K562 (cell line): Measurements from ENCODE around the gene PRKD1. TPM values are rescaled to one million over a fixed set of nuclear protein-coding genes. Genes with fewer than 3 reads are reported as not detected.

ENCODE experiments used
- ATAC-seq: fragments of 200-7000 bp; cut with Tn5 transposase; 3 replicates; pipeline ENCODE4 v1.9.1; 2020; ENCODE audit warnings: moderate library complexity
- BruUV-seq: library from RNA; stranded (reverse); fragments of 400-500 nt; replicated peaks from 2 replicates; lab custom pipeline; 2021; lab: Mats Ljungman, UMichigan
- CTCF ChIA-PET: fragments of 300-600 bp; formaldehyde crosslinking; extraction: SDS; loops from one replicate; lab custom pipeline; 2021; ENCODE audit warnings: low intra/inter-chr PET ratio; lab: Yijun Ruan, JAX
- POLR2A ChIA-PET: fragments of 300-600, 350-650 bp; sonication (Branson Sonifier 250); formaldehyde crosslinking; extraction: SDS; loops from one replicate; lab custom pipeline; 2021; ENCODE audit warnings: antibody characterized with exemption, inconsistent platforms; lab: Yijun Ruan, JAX
- DNase-seq, 4 experiments: peaks; one replicate each; pipeline versions ENCODE4 v3.0.0 to v3.0.0-alpha.2; 2011 to 2018; ENCODE audit warnings: low spot score in 3 of 4, mixed read lengths in 3 of 4; ENCODE audit errors: extremely low read depth in 1 of 4
- FAIRE-seq: peaks from 2 replicates; lab custom pipeline; 2011; peaks lifted over from hg19 to GRCh38; lab: Jason Lieb, UNC
- H2AFZ ChIP-seq: 2 replicates; pipeline ENCODE4 v1.6.0; 2011; ENCODE audit warnings: low read depth, low read length, control low read depth, inconsistent platforms
- H3K27ac ChIP-seq: fragments of 200-600 bp; 3 replicates; pipeline ENCODE4 v1.8.0; 2011; ENCODE audit warnings: low read depth, mild to moderate bottlenecking, control low read depth, inconsistent platforms, low read length, moderate library complexity, mixed read lengths; ENCODE audit errors: extremely low read depth
- H3K27me3 ChIP-seq, 2 experiments: fragments of 300-600 bp in 1 of 2; 2 replicates in 1 of 2; 3 replicates in 1 of 2; pipeline versions ENCODE4 v1.6.0 to v1.8.0; 2011; ENCODE audit warnings: inconsistent platforms in 2 of 2, low read length in 2 of 2, mild to moderate bottlenecking in 1 of 2, mixed read lengths in 1 of 2, moderate library complexity in 1 of 2; ENCODE audit not compliant: control insufficient read depth in 2 of 2, insufficient read depth in 2 of 2
- H3K36me3 ChIP-seq: fragments of 300-600 bp; 3 replicates; pipeline ENCODE4 v1.8.0; 2011; ENCODE audit warnings: mild to moderate bottlenecking, low read length, inconsistent platforms; ENCODE audit not compliant: control insufficient read depth, insufficient read depth
- H3K4me1 ChIP-seq, 2 experiments: fragments of 200-600 bp in 1 of 2; replicated peaks in 1 of 2; 2 replicates in 1 of 2; 3 replicates in 1 of 2; pipeline versions ENCODE4 v1.5.1 to v1.8.0; 2011; ENCODE audit warnings: inconsistent platforms in 2 of 2, low read length in 2 of 2, mild to moderate bottlenecking in 1 of 2, mixed read lengths in 1 of 2, moderate library complexity in 1 of 2; ENCODE audit not compliant: control insufficient read depth in 2 of 2, insufficient read depth in 2 of 2
- H3K4me2 ChIP-seq: 2 replicates; pipeline ENCODE4 v1.6.1; 2011; ENCODE audit warnings: low read length, control low read depth, inconsistent platforms, mixed read lengths; ENCODE audit not compliant: insufficient read depth
- H3K4me3 ChIP-seq: fragments of 200-600 bp; sonication (generic), shearing (Covaris generic); 2 replicates; pipeline ENCODE4 v1.5.1; 2016; ENCODE audit warnings: control low read depth, inconsistent platforms
- H3K79me2 ChIP-seq: fragments of 200-600 bp; 3 replicates; pipeline ENCODE4 v1.8.0; 2011; ENCODE audit warnings: low read length, inconsistent platforms; ENCODE audit not compliant: control insufficient read depth, insufficient read depth
- H3K9ac ChIP-seq, 2 experiments: 2 replicates each; pipeline versions ENCODE4 v1.6.0 to v1.6.1; 2011; ENCODE audit warnings: low read depth in 2 of 2, low read length in 2 of 2, control low read depth in 1 of 2, inconsistent platforms in 1 of 2, mild to moderate bottlenecking in 1 of 2, mixed read lengths in 1 of 2; ENCODE audit not compliant: insufficient read depth in 1 of 2
- H3K9me1 ChIP-seq: one replicate; pipeline ENCODE4 v1.6.0; 2011; ENCODE audit warnings: inconsistent platforms, mild to moderate bottlenecking, low read length, moderate library complexity; ENCODE audit not compliant: control insufficient read depth, insufficient read depth
- H3K9me3 ChIP-seq: replicated peaks from 2 replicates; pipeline ENCODE4 v1.5.1; 2011; ENCODE audit warnings: low read depth, low read length, inconsistent platforms; ENCODE audit not compliant: control insufficient read depth, insufficient read depth
- H4K20me1 ChIP-seq: replicated peaks from 2 replicates; pipeline ENCODE4 v1.6.1; 2011; ENCODE audit warnings: low read length, inconsistent platforms, mixed read lengths; ENCODE audit not compliant: control insufficient read depth, insufficient read depth
- CBX1 ChIP-seq: sonication (generic); IDR thresholded peaks from 2 replicates; pipeline ENCODE4 v1.6.1; 2016; ENCODE audit warnings: antibody characterized with exemption, low read depth, mild to moderate bottlenecking
- HNRNPL ChIP-seq: fragments of 200-400 bp; formaldehyde crosslinking; IDR thresholded peaks from 2 replicates; pipeline ENCODE4 v1.6.1; 2017; ENCODE audit warnings: low read depth, mild to moderate bottlenecking, low read length
- KDM1A ChIP-seq, 2 experiments: fragments of 450-650 bp; IDR thresholded peaks; 2 replicates each; pipeline ENCODE4 v1.6.1; 2016; ENCODE audit warnings: mild to moderate bottlenecking in 2 of 2
- PCBP1 ChIP-seq: fragments of 200-400 bp; formaldehyde crosslinking; IDR thresholded peaks from 2 replicates; pipeline ENCODE4 v1.6.1; 2018; ENCODE audit warnings: mild to moderate bottlenecking, low read depth, low read length; ENCODE audit not compliant: poor library complexity, severe bottlenecking
- PHB2 ChIP-seq: fragments of 450-650 bp; IDR thresholded peaks from 2 replicates; pipeline ENCODE4 v1.6.1; 2017; ENCODE audit warnings: low read depth
- RFX5 ChIP-seq: IDR thresholded peaks from 2 replicates; pipeline ENCODE4 v1.6.1; 2011; ENCODE audit warnings: low read depth, mild to moderate bottlenecking, improper control_type of control experiment, low read length
- SP1 ChIP-seq: sonication (generic); formaldehyde crosslinking; IDR thresholded peaks from 2 replicates; pipeline ENCODE4 v1.8.1; 2022; ENCODE audit warnings: mild to moderate bottlenecking, missing genetic modification reagents
- TAF1 ChIP-seq: IDR thresholded peaks from 2 replicates; pipeline ENCODE4 v1.6.1; 2011; ENCODE audit warnings: mild to moderate bottlenecking, low read length, moderate library complexity; ENCODE audit not compliant: insufficient read depth, control insufficient read depth, severe bottlenecking; ENCODE audit errors: extremely low read depth
- ZNF444 ChIP-seq: fragments of 250-450 bp; sonication (Bioruptor Pico); IDR thresholded peaks from 2 replicates; pipeline ENCODE4 v1.4.0; 2020; ENCODE audit warnings: mild to moderate bottlenecking, moderate library complexity
- ZNF589 ChIP-seq: fragments of 200-800 bp; sonication (Bioruptor generic); IDR thresholded peaks from 2 replicates; pipeline ENCODE4 v1.6.1; 2016; ENCODE audit warnings: low read depth, missing genetic modification characterization, missing compliant biosample characterization
- ZNF75A ChIP-seq: fragments of 450-650 bp; formaldehyde crosslinking; IDR thresholded peaks from 2 replicates; pipeline ENCODE4 v1.4.0; 2020; ENCODE audit warnings: mild to moderate bottlenecking
- WGBS: fragments of 100-300 bp; shearing (Covaris generic); methylation state at CpG from one replicate; pipeline ENCODE4 v1.1.6; 2016; ENCODE audit warnings: low coverage, mixed read lengths; ENCODE audit not compliant: insufficient coverage; ENCODE audit errors: missing lambda C conversion rate; 5-methylcytosine and 5-hydroxymethylcytosine counted together
- in situ Hi-C: fragments of 300-500 bp; cut with MboI; formaldehyde crosslinking; loops from 4 replicates; pipeline ENCODE4 v1.15.0; 2018; ENCODE audit warnings: inconsistent platforms, mixed read lengths
- intact Hi-C: fragments of 100-400 bp; cut with micrococcal nuclease; formaldehyde crosslinking; loops from 2 replicates; pipeline ENCODE4 v1.14.2; 2022
- polyA plus RNA-seq, 8 experiments: library from polyadenylated mRNA; depleted of rRNA in 4 of 8; stranded (reverse) in 5 of 8; unstranded in 3 of 8; fragments of >200 nt; fragmentation: Nextera tagmentation in 2 of 8; fragmentation: Illumina TruSeq in 1 of 8; extraction: Ambion mirVana in 2 of 8; extraction: Trizol in 1 of 8; gene quantifications; 2 replicates each; pipeline versions ENCODE4 v1.2.1 to v1.2.3, GENCODE V29; 2011 to 2014; ENCODE audit warnings: inconsistent platforms in 1 of 8, missing spikeins in 1 of 8
- total RNA-seq, 7 experiments: library from RNA; depleted of rRNA in 6 of 7; stranded (reverse); fragments of >200 nt in 6 of 7; fragmentation: Illumina TruSeq in 2 of 7; extraction: Trizol in 2 of 7; gene quantifications; 2 replicates each; pipeline versions ENCODE4 v1.2.1 to v1.2.3, GENCODE V29; 2011 to 2021; ENCODE audit warnings: low replicate concordance in 1 of 7
- TF ChIP-seq, protein P1 (sequence below): fragments of 450-650 bp; IDR thresholded peaks from one replicate; pipeline ENCODE4 v1.6.1; 2018; ENCODE audit warnings: mild to moderate bottlenecking, moderate library complexity; ENCODE audit not compliant: partially characterized antibody
- TF ChIP-seq, protein P2 (sequence below): sonication (generic); formaldehyde crosslinking; IDR thresholded peaks from 2 replicates; pipeline ENCODE4 v1.8.1; 2022; ENCODE audit warnings: missing genetic modification reagents
- TF ChIP-seq, protein P3 (sequence below), 2 experiments: fragments of 450-650 bp in 1 of 2; sonication (generic) in 1 of 2; formaldehyde crosslinking; conservative IDR thresholded peaks; 2 replicates each; pipeline versions ENCODE4 v1.4.0 to v1.8.1; 2020 to 2022; ENCODE audit warnings: mild to moderate bottlenecking in 1 of 2, missing genetic modification reagents in 1 of 2
- TF ChIP-seq, protein P4 (sequence below), 2 experiments: fragments of 250-450 bp in 1 of 2; fragments of 450-650 bp in 1 of 2; sonication (Bioruptor Pico) in 1 of 2; IDR thresholded peaks; 2 replicates each; pipeline versions ENCODE4 v1.6.1 to v1.8.0; 2016 to 2021; ENCODE audit warnings: mild to moderate bottlenecking in 2 of 2, moderate library complexity in 2 of 2, missing compliant biosample characterization in 1 of 2, missing genetic modification characterization in 1 of 2

Gene PRKD1
- total and polyA plus RNA-seq, 9 of the 15 experiments (the other 6 are each of a cell fraction or from before 2014, with no cell fraction given) = 0.04 to 0.25 (median 0.13) TPM; not detected in 1

DNA sequence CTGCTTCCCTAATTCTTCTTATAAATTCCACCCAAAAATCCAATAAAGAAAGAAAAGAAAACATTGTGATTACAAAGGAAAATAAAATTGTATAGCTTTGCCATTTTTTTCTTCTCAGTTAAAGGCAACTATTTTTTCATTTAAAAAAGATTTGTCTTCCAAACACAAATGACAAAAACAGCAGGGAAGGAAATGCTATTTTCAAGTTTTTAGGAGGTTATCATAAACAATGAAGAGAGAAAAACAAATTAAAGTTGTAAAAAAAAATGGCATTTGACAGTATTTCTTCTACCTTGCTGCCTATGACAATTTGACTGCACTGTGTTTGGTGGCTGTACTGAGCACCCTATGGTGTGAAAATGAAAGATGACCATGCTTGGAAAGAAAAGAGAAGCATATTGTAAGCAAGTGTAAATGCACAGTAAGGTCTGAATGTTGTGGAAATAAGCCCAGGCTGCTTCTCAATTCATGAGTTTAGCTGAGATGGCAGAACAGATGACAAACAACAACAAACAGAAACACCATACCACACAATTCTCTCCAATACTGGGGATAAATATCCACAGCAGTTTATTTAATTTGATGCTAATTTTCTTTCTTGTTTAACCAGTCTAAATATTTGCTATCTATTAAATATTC lies 109.8 kb downstream of the PRKD1 start (continued):
- TF ChIP-seq PHB2 (no peak), ZNF589 (CRISPR knock-in tag) (no peak)
- TF ChIP-seq, protein P1, sequence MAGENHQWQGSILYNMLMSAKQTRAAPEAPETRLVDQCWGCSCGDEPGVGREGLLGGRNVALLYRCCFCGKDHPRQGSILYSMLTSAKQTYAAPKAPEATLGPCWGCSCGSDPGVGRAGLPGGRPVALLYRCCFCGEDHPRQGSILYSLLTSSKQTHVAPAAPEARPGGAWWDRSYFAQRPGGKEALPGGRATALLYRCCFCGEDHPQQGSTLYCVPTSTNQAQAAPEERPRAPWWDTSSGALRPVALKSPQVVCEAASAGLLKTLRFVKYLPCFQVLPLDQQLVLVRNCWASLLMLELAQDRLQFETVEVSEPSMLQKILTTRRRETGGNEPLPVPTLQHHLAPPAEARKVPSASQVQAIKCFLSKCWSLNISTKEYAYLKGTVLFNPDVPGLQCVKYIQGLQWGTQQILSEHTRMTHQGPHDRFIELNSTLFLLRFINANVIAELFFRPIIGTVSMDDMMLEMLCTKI = no peak
- TF ChIP-seq, protein P2, sequence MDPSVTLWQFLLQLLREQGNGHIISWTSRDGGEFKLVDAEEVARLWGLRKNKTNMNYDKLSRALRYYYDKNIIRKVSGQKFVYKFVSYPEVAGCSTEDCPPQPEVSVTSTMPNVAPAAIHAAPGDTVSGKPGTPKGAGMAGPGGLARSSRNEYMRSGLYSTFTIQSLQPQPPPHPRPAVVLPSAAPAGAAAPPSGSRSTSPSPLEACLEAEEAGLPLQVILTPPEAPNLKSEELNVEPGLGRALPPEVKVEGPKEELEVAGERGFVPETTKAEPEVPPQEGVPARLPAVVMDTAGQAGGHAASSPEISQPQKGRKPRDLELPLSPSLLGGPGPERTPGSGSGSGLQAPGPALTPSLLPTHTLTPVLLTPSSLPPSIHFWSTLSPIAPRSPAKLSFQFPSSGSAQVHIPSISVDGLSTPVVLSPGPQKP (CRISPR knock-in tag) = no peak

DNA sequence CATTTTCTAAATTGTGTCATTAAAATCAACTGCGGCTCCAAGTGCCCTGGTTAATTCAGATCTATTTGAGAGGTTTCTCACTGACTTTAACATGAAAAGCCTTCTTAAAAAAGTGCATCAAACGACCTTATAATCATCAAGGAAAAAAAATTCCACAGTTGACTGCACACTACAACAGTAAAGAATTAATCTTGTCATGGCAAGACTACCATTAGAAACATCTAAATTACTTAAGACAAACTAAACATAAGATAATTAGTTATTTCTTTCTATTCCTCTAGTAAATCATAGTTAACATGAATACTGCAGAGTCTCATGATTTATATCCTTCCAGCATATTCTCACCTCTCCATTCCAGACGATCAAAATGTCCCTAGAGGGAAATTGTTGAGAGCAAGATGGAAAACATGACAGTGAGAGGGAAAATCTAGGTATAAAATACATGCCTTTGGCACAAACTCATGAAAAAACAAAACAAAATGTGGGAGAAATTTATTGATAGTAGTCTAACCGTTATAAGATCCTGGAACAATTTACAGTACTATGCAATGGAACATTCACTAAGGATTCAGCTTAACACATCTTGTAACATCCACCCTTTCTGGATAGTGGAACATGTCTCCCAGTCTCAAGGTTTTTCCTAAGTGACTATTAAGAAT lies 112.5 kb downstream of the PRKD1 start:
- Histone ChIP-seq H3K79me2 (no peaks in the 10 kb centered on the region), H3K9me3 (no peaks in the 10 kb centered on the region), H3K9ac (no peak overlapping the region), H3K27ac (no peak overlapping the region), H3K36me3 (no peaks in the 10 kb centered on the region), H4K20me1 (no peaks in the 10 kb centered on the region), H3K27me3 (no peaks in the 10 kb centered on the region), H3K4me1 (no peaks in the 10 kb centered on the region), H3K4me2 (no peak overlapping the region), H3K9me1 (no peaks in the 10 kb centered on the region), H2AFZ (no peak overlapping the region), H3K4me3 (no peak overlapping the region)
- DNase-seq = no peak
- POLR2A ChIA-PET = no interaction called here
- TF ChIP-seq TAF1 = no peak
- TF ChIP-seq, protein P3, sequence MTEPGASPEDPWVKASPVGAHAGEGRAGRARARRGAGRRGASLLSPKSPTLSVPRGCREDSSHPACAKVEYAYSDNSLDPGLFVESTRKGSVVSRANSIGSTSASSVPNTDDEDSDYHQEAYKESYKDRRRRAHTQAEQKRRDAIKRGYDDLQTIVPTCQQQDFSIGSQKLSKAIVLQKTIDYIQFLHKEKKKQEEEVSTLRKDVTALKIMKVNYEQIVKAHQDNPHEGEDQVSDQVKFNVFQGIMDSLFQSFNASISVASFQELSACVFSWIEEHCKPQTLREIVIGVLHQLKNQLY (CRISPR knock-in tag; conservative IDR thresholded peaks at IDR 0.05) = no peak
- no peak for TF ChIP-seq HNRNPL
- TF ChIP-seq SP1 (CRISPR knock-in tag) = no peak
- TF ChIP-seq, protein P4, sequence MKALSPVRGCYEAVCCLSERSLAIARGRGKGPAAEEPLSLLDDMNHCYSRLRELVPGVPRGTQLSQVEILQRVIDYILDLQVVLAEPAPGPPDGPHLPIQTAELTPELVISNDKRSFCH (CRISPR knock-in tag; IDR thresholded peaks at IDR 0.05) = no peak
- TF ChIP-seq, protein P4 (tag; IDR thresholded peaks at IDR 0.05) = no peak
- TF ChIP-seq CBX1 = no peak
- no peak for TF ChIP-seq KDM1A (IDR thresholded peaks at IDR 0.05)
- no peak for TF ChIP-seq ZNF444
- no peak for TF ChIP-seq RFX5
- no peak for TF ChIP-seq ZNF75A (CRISPR knock-in tag)
- no peak for TF ChIP-seq PCBP1
- in situ Hi-C loops (no loop called here), intact Hi-C loops (no loop called here)
- BruUV-seq = no TSS peak
- CTCF ChIA-PET = no interaction called here
- WGBS = 3% methylated on average over 4 of the region's 4 CpGs
- no peak for FAIRE-seq
- no peak for ATAC-seq
